GM12878 (cell line): ENCODE data around the gene NIBAN1. TPM values are rescaled to one million over a fixed set of nuclear protein-coding genes. Genes with fewer than 3 reads are reported as not detected.
"Not testable (repeated sequence)": the region's sequence is repeated elsewhere in the genome, so short reads cannot be mapped to it uniquely, and the experiment has no call there.

ENCODE experiments used
- ATAC-seq: fragments of 200-7000 bp; cut with Tn5 transposase; 3 replicates; pipeline ENCODE4 v1.9.1; 2020; ENCODE audit warnings: mild to moderate bottlenecking, moderate library complexity
- BruUV-seq: library from RNA; stranded (reverse); fragments of 400-500 nt; replicated peaks from 2 replicates; lab custom pipeline; 2021; lab: Mats Ljungman, UMichigan
- CTCF ChIA-PET: fragments of 300-600 bp; sonication (Branson Sonifier 250); formaldehyde crosslinking; extraction: SDS; loops from one replicate; lab custom pipeline; 2021; ENCODE audit warnings: inconsistent platforms; lab: Yijun Ruan, JAX
- POLR2A ChIA-PET: fragments of 350-600 bp; formaldehyde crosslinking; extraction: SDS; loops from one replicate; lab custom pipeline; 2021; ENCODE audit warnings: inconsistent platforms; lab: Charles Lee
- RAD21 ChIA-PET: fragments of 300-600 bp; sonication (Branson Sonifier 250); formaldehyde crosslinking; loops from one replicate; lab custom pipeline; 2023; ENCODE audit warnings: antibody characterized with exemption; ENCODE audit not compliant: unreplicated experiment; lab: Charles Lee
- SMC1A ChIA-PET: fragments of 300-600 bp; sonication (Branson Sonifier 250); formaldehyde crosslinking; loops from one replicate; lab custom pipeline; 2023; ENCODE audit not compliant: unreplicated experiment, uncharacterized antibody; lab: Charles Lee
- DNase-seq: peaks from one replicate; pipeline ENCODE4 v3.0.0-alpha.2; 2011; ENCODE audit warnings: low read depth, low spot score
- FAIRE-seq: peaks from 3 replicates; lab custom pipeline; 2011; peaks lifted over from hg19 to GRCh38; lab: Jason Lieb, UNC
- H2AFZ ChIP-seq: 2 replicates; pipeline ENCODE4 v1.6.0; 2011; ENCODE audit warnings: low read depth, low read length, control low read depth; ENCODE audit not compliant: control insufficient read depth
- H3K27ac ChIP-seq: 2 replicates; pipeline ENCODE4 v1.5.1; 2011; ENCODE audit warnings: control low read depth; ENCODE audit not compliant: control insufficient read depth, insufficient read depth
- H3K27me3 ChIP-seq, 2 experiments: replicated peaks in 1 of 2; 2 replicates each; pipeline versions ENCODE4 v1.6.0 to v1.6.1; 2011; ENCODE audit warnings: low read length in 1 of 2; ENCODE audit not compliant: control insufficient read depth in 2 of 2, insufficient read depth in 2 of 2
- H3K36me3 ChIP-seq, 2 experiments: 2 replicates each; pipeline ENCODE4 v1.5.1; 2011; ENCODE audit warnings: low read length in 1 of 2; ENCODE audit not compliant: control insufficient read depth in 2 of 2, insufficient read depth in 2 of 2
- H3K4me1 ChIP-seq: 2 replicates; pipeline ENCODE4 v1.6.1; 2011; ENCODE audit warnings: mild to moderate bottlenecking, low read length, moderate library complexity, mixed read lengths; ENCODE audit not compliant: control insufficient read depth, insufficient read depth
- H3K4me2 ChIP-seq: 2 replicates; pipeline ENCODE4 v1.6.0; 2011; ENCODE audit warnings: control low read depth; ENCODE audit not compliant: control insufficient read depth, insufficient read depth
- H3K4me3 ChIP-seq: fragments of 200-600 bp; sonication (generic); 2 replicates; pipeline ENCODE4 v1.5.1; 2016
- H3K79me2 ChIP-seq: 2 replicates; pipeline ENCODE4 v1.6.0; 2011; ENCODE audit warnings: low read length; ENCODE audit not compliant: control insufficient read depth, insufficient read depth
- H3K9ac ChIP-seq: 2 replicates; pipeline ENCODE4 v1.8.0; 2011; ENCODE audit warnings: low read length, control low read depth, mixed read lengths; ENCODE audit not compliant: control insufficient read depth, insufficient read depth
- H3K9me3 ChIP-seq: replicated peaks from 3 replicates; pipeline ENCODE4 v1.5.1; 2011; ENCODE audit warnings: mild to moderate bottlenecking, low read length; ENCODE audit not compliant: control insufficient read depth, insufficient read depth
- H4K20me1 ChIP-seq: 2 replicates; pipeline ENCODE4 v1.6.0; 2011; ENCODE audit not compliant: control insufficient read depth, insufficient read depth
- ASH2L ChIP-seq: fragments of 300-600, 200-600 bp; sonication (generic); IDR thresholded peaks from 2 replicates; pipeline ENCODE4 v1.6.1; 2017; ENCODE audit warnings: low read depth, mild to moderate bottlenecking, borderline replicate concordance
- CHD2 ChIP-seq: IDR thresholded peaks from 2 replicates; pipeline ENCODE4 v1.6.1; 2011; ENCODE audit warnings: low read depth, low read length, improper control_type of control experiment, borderline replicate concordance
- MTA2 ChIP-seq: fragments of 450-650 bp; IDR thresholded peaks from 2 replicates; pipeline ENCODE4 v1.6.1; 2016; ENCODE audit warnings: low read depth, mild to moderate bottlenecking, moderate library complexity
- MXI1 ChIP-seq: fragments of 150-350 bp; IDR thresholded peaks from 2 replicates; pipeline ENCODE4 v1.6.1; 2011; ENCODE audit warnings: low read depth, mild to moderate bottlenecking, inconsistent platforms, low read length, improper control_type of control experiment
- SUZ12 ChIP-seq: fragments of 200-600 bp; sonication (generic); IDR thresholded peaks from one replicate; pipeline ENCODE4 v1.6.1; 2018; ENCODE audit warnings: antibody characterized with exemption, mild to moderate bottlenecking; ENCODE audit not compliant: unreplicated experiment
- ZBTB33 ChIP-seq: fragments of 450-650 bp; IDR thresholded peaks from 2 replicates; pipeline ENCODE4 v1.6.1; 2017; ENCODE audit warnings: mild to moderate bottlenecking
- WGBS: methylation state at CpG from one replicate; pipeline ENCODE4 v1.1.6; 2016; ENCODE audit warnings: low lambda C conversion rate; ENCODE audit not compliant: insufficient replicate concordance, insufficient coverage; ENCODE audit errors: missing lambda C conversion rate; 5-methylcytosine and 5-hydroxymethylcytosine counted together
- in situ Hi-C: fragments of 300-500 bp; cut with MboI; formaldehyde crosslinking; loops from 9 replicates; pipeline ENCODE4 v1.14.3; 2018; ENCODE audit warnings: mixed read lengths
- intact Hi-C: fragments of 100-400 bp; cut with micrococcal nuclease; formaldehyde crosslinking; loops from one replicate; pipeline ENCODE4 v1.14.2; 2022; ENCODE audit not compliant: unreplicated experiment
- polyA plus RNA-seq, 11 experiments: library from polyadenylated mRNA; depleted of rRNA in 4 of 11; unstranded in 6 of 11; stranded (reverse) in 5 of 11; fragments of >200 nt; fragmentation: Nextera tagmentation in 4 of 11; fragmentation: Illumina TruSeq in 1 of 11; extraction: Ambion mirVana in 4 of 11; extraction: Trizol in 1 of 11; gene quantifications; 1 replicate in 1 of 11; 2 replicates in 10 of 11; pipeline versions ENCODE4 v1.2.1 to v1.2.3, GENCODE V29; 2011 to 2016; ENCODE audit warnings: inconsistent platforms in 2 of 11, missing spikeins in 2 of 11, low read depth in 1 of 11
- total RNA-seq, 4 experiments: library from RNA; depleted of rRNA in 3 of 4; stranded (reverse); fragments of >200 nt in 3 of 4; fragmentation: Illumina TruSeq in 1 of 4; extraction: Trizol in 1 of 4; gene quantifications; 2 replicates each; pipeline versions ENCODE4 v1.2.1 to v1.2.3, GENCODE V29; 2013 to 2021

NIBAN1 gene
- total and polyA plus RNA-seq, 10 of the 15 experiments (the other 5 are each of a cell fraction or from before 2014, with no cell fraction given), result 11.2 to 67.8 (median 44.3) TPM

- ChIA-PET CTCF (interaction anchor here (0.7 to 2.3 kb wide), 5 partner anchors 13 to 212 kb away, joined by 3 to 7 read pairs (median 4); no protein-coding TSS in a partner anchor), SMC1A (interaction anchor here (0.7 to 4.4 kb wide), 9 partner anchors 8 to 152 kb away, joined by 3 to 32 read pairs (median 3); no protein-coding TSS in a partner anchor), POLR2A (interaction anchor here (1.5 kb wide), 1 partner anchor 9 kb away, joined by 4 read pairs; no protein-coding TSS in a partner anchor), RAD21 (interaction anchor here (0.7 to 1.5 kb wide), 5 partner anchors 9 to 212 kb away, joined by 3 to 5 read pairs (median 3); no protein-coding TSS in a partner anchor)
- FAIRE-seq, H3K27ac ChIP-seq, H2AFZ ChIP-seq, H3K4me3 ChIP-seq, H3K4me2 ChIP-seq, H3K79me2 ChIP-seq, ATAC-seq, H3K27me3 ChIP-seq, H4K20me1 ChIP-seq, H3K36me3 ChIP-seq, intact Hi-C loops, H3K9ac ChIP-seq, DNase-seq, H3K9me3 ChIP-seq, in situ Hi-C loops, BruUV-seq, H3K4me1 ChIP-seq: not testable (repeated sequence)
- WGBS, result 97% methylated on average over 2 of the region's 2 CpGs
Observed at GRCh38 chr1:184957901-184958300, 16.4 kb downstream of the NIBAN1 start.

- BruUV-seq, result no TSS peak
- intact Hi-C loops, result no loop called here
- CTCF ChIA-PET, result interaction anchor here (1.6 to 2.3 kb wide), 3 partner anchors 14 to 152 kb away, joined by 4 to 7 read pairs (median 6); no protein-coding TSS in a partner anchor
- no peaks in the 10 kb centered on the region for H4K20me1 ChIP-seq
- in situ Hi-C loops, result no loop called here
- no peaks in the 10 kb centered on the region for H3K27me3 ChIP-seq
- FAIRE-seq (no peak), ATAC-seq (no peak; the same call in 2 of the 3 replicates), DNase-seq (no peak)
- H3K27ac ChIP-seq, result no peak overlapping the region
- SMC1A ChIA-PET, result interaction anchor here (0.6 to 4.4 kb wide), 8 partner anchors 9 to 204 kb away, joined by 3 to 32 read pairs (median 3); partner anchors contain the start of gene NIBAN1
- no peaks in the 10 kb centered on the region; the same call in 1 of the 2 replicates for H3K79me2 ChIP-seq
- no peaks in the 10 kb centered on the region for H3K36me3 ChIP-seq
- RAD21 ChIA-PET, result interaction anchor here (1.2 to 1.5 kb wide), 3 partner anchors 9 to 25 kb away, joined by 3 to 5 read pairs (median 3); no protein-coding TSS in a partner anchor
- H3K4me1 ChIP-seq, result no peaks in the 10 kb centered on the region
- no peak overlapping the region for H3K4me3 ChIP-seq
- H3K4me2 ChIP-seq, result no peak overlapping the region
- no peaks in the 10 kb centered on the region for H3K9me3 ChIP-seq
- TF ChIP-seq MXI1, result no peak
- no peak for TF ChIP-seq ASH2L
- TF ChIP-seq SUZ12, result no peak
- TF ChIP-seq MTA2, result peak; percentile 66
- no peak for TF ChIP-seq CHD2
- TF ChIP-seq ZBTB33, result no peak
- no peak overlapping the region for H2AFZ ChIP-seq
- POLR2A ChIA-PET, result interaction anchor here (1.5 kb wide), 1 partner anchor 9 kb away, joined by 4 read pairs; no protein-coding TSS in a partner anchor
- 95% methylated on average over 4 of the region's 4 CpGs for WGBS
- no peak overlapping the region for H3K9ac ChIP-seq
Observed at GRCh38 chr1:184956999-184957700, 17.2 kb downstream of the NIBAN1 start.
